ENCODE measurements around the gene CCDC174.

DNA sequence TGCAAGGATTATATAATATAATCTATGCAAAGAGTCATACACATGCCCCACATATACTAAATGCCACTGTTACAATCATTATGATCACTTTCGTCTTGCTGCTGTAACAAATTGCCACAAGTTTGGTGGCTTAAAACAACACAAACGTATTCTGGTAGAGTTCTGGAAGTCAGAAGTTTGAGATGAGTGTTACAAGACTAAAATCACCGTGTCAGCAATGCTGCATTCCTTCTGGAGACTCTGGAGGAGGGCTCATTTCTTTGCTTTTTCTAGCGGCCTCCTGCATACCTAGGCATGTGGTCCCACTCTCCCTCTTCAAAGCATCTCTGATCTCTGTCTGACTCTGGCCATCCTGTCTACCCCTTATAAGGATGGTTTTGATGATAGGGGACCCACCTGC is 1.4 kb upstream of the CCDC174 start:
- TF ChIP-seq TAF1 (IDR thresholded peaks at IDR 0.05; ENCODE audit: low read depth, low read length) (no peak), POLR2AphosphoS5 (IDR thresholded peaks at IDR 0.05; ENCODE audit: low read depth, low read length) (peak; percentile 31; the same call in 1 of the 2 replicates)

Data from GM12891 (cell line).